SK-N-SH (cell line): ENCODE measurements around the gene SLC25A21.

Source experiments
- EZH2phosphoT487 ChIP-seq: fragments of 200-600 bp; sonication (generic); IDR thresholded peaks from 2 replicates; pipeline ENCODE4 v1.6.1; 2017; ENCODE audit warnings: low read depth, mixed run types, mild to moderate bottlenecking, antibody characterized with exemption, moderate library complexity, borderline replicate concordance
- FOXM1 ChIP-seq: IDR thresholded peaks from 2 replicates; pipeline ENCODE4 v1.4.0; 2012; ENCODE audit warnings: low read depth, mild to moderate bottlenecking

GRCh38 chr14:36884049-36884448 is 288.4 kb downstream of the SLC25A21 start:
- TF ChIP-seq FOXM1 (no peak), EZH2phosphoT487 (no peak)
